ENCODE results near the gene NME9.

The NME9 gene

DNA sequence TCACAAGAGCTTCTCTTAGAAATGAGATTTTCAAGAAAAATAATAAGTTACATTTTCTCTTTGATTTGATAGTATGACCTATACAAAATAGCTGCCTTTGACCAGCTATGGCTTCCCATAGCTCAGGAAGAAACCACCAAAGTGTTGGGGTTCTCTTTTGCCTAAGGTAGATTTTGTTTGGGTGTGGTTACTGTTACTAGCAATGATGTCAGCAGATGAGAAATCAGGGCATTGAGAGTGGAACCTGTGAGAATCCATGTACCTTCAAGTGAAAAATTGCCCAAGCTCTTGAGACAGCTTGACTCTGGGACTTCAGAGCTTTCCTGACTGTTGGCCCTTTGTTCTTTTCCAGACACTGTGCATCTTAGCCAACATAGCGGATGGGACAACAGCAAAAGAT, 45.6 kb downstream of the NME9 start:
- Histone ChIP-seq H3K4me1 (ENCODE audit: control insufficient read depth, insufficient read depth, low read length) (no peaks in the 10 kb centered on the region), H3K4me3 (ENCODE audit: low read length) (no peak overlapping the region), H3K27me3 (ENCODE audit: control insufficient read depth, insufficient read depth, low read length) (no peaks in the 10 kb centered on the region), H3K9ac (ENCODE audit: low read length) (no peak overlapping the region), H3K27ac (ENCODE audit: low read depth, low read length) (no peak overlapping the region), H3K36me3 (ENCODE audit: control insufficient read depth, insufficient read depth, low read length) (peaks cover 8% of the 10 kb centered on the region)

DNA sequence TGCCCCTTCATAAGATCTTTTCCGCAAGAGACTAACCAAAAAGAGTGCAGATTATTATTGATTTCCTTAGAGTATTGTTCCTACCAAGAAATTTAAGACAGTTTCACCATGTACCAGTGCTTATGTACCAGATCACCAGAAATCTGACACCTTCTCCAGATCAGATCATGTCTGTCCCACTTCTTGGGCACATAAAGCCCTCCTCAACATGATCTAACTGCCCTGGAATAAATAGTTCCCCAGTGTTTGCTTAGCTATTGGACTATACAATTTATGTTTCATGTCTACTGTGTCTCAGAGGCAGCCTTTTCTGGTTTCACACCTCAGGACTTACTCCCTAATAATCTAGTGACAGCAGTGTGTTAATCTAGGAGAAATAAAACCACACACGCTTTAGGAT, 46.8 kb downstream of the NME9 start:
- peaks cover 8% of the 10 kb centered on the region for H3K36me3 ChIP-seq (ENCODE audit: control insufficient read depth, insufficient read depth, low read length)

DNA sequence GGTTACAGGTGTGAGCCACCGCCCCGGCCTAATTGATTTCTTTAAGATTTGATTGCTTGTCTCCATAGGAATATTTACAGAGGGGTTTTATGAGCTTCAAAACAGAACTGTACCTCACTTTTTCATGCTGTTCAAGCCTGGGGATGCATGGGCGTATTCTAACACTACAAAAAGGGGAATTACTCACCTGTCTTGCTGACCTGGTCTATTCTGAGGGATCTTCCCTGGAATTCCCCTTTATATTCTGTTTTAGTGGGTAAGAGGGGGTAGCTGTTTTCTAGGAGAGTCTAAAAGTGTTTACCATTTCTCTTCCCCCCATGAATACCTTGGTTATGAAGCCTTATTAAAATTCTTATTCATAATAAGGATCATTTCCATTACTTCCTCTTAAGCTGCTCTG, 48.1 kb downstream of the NME9 start:
- H3K4me3 ChIP-seq (ENCODE audit: low read length) = no peak overlapping the region
- no peaks in the 10 kb centered on the region for H3K27me3 ChIP-seq (ENCODE audit: control insufficient read depth, insufficient read depth, low read length)
- no peak overlapping the region for H3K9ac ChIP-seq (ENCODE audit: low read length)
- H3K4me1 ChIP-seq (ENCODE audit: control insufficient read depth, insufficient read depth, low read length) = no peaks in the 10 kb centered on the region
- H3K36me3 ChIP-seq (ENCODE audit: control insufficient read depth, insufficient read depth, low read length) = peaks cover 8% of the 10 kb centered on the region
- no peak overlapping the region for H3K27ac ChIP-seq (ENCODE audit: low read depth, low read length)

More for the DNA sequence above, 46.8 kb downstream of the NME9 start:
- Histone ChIP-seq H3K4me1 (ENCODE audit: control insufficient read depth, insufficient read depth, low read length) (no peaks in the 10 kb centered on the region), H3K9ac (ENCODE audit: low read length) (no peak overlapping the region), H3K4me3 (ENCODE audit: low read length) (no peak overlapping the region), H3K27me3 (ENCODE audit: control insufficient read depth, insufficient read depth, low read length) (no peaks in the 10 kb centered on the region), H3K27ac (ENCODE audit: low read depth, low read length) (no peak overlapping the region)

DNA sequence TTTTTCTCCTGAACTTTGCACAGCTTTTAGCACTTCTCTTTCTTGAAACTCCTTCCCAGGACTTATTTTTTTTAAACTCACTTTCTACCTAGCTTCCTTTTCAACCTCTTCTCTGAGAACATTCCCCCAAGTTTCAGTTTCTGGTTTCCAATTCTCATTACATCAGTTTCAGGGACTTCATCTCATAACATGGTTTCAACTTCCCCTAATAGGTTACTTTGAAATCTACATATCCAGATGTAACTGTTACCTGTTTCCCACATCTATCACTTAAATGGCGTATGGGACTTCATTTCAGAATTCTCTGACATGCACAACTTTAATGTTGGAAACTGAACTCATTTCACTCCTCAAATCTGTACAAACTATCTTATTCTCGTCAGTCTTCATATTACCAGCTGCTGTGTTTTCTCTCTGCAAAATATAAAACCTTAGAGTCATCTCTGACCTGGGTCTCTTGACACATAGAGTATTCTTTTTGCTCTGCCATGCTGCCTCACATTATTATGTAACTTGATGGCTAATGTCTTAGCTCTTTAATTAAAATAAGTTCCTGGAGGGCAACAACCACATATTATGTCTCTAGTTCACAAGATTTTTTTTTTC, 58.4 kb downstream of the NME9 start:
- peaks cover 16% of the 10 kb centered on the region for H3K36me3 ChIP-seq (ENCODE audit: control insufficient read depth, insufficient read depth, low read length)
- H3K4me3 ChIP-seq (ENCODE audit: low read length) = no peak overlapping the region
- no peaks in the 10 kb centered on the region for H3K4me1 ChIP-seq (ENCODE audit: control insufficient read depth, insufficient read depth, low read length)

DNA sequence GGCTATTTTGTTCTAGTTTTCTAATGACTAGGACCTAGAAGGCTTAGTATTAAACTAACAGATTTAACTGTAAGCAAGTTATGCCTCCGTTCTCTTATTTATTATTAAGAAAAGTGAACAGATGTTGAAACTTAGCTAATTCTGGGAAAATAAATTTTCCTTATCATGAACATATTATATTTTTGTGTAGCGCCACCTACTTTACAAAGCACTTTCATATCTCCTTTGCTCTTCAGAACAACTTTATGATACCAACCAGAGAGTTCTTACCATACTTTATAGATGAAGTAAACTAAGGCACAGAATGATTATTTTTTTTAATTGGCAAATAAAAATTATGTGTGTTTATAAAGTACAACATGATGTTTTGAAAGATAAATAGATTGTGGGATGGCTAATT, 59.4 kb downstream of the NME9 start:
- H3K9ac ChIP-seq (ENCODE audit: low read length) = no peak overlapping the region
- no peaks in the 10 kb centered on the region for H3K27me3 ChIP-seq (ENCODE audit: control insufficient read depth, insufficient read depth, low read length)
- H3K4me3 ChIP-seq (ENCODE audit: low read length) = no peak overlapping the region
- H3K4me1 ChIP-seq (ENCODE audit: control insufficient read depth, insufficient read depth, low read length) = no peaks in the 10 kb centered on the region
- H3K36me3 ChIP-seq (ENCODE audit: control insufficient read depth, insufficient read depth, low read length) = peaks cover 18% of the 10 kb centered on the region
- H3K27ac ChIP-seq (ENCODE audit: low read depth, low read length) = no peak overlapping the region

More for the DNA sequence above, 58.4 kb downstream of the NME9 start:
- no peak overlapping the region for H3K9ac ChIP-seq (ENCODE audit: low read length)
- no peaks in the 10 kb centered on the region for H3K27me3 ChIP-seq (ENCODE audit: control insufficient read depth, insufficient read depth, low read length)
- H3K27ac ChIP-seq (ENCODE audit: low read depth, low read length) = no peak overlapping the region

DNA sequence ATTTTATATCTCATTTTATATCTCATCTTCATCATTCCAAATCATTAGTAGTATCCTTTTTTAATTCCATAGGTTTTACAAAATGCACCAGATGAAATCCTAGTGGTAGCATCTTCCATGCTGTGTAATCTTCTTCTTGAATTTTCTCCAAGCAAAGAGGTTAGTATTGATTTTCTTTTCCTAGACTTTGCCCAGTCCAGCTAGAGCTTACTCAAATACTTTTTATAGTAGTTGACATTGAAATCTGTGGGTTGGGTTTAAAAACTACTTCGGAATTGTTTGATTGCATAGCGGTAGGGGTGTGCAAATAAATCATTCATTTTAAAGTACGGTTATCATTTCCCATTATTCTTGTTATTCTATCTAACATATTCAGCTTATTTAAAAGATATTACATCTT, 62.6 kb downstream of the NME9 start:
- H3K27ac ChIP-seq (ENCODE audit: low read depth, low read length) = no peak overlapping the region
- H3K4me3 ChIP-seq (ENCODE audit: low read length) = no peak overlapping the region
- no peaks in the 10 kb centered on the region for H3K4me1 ChIP-seq (ENCODE audit: control insufficient read depth, insufficient read depth, low read length)
- no peak overlapping the region for H3K9ac ChIP-seq (ENCODE audit: low read length)
- peaks cover 3% of the 10 kb centered on the region for H3K36me3 ChIP-seq (ENCODE audit: control insufficient read depth, insufficient read depth, low read length)
- no peaks in the 10 kb centered on the region for H3K27me3 ChIP-seq (ENCODE audit: control insufficient read depth, insufficient read depth, low read length)

DNA sequence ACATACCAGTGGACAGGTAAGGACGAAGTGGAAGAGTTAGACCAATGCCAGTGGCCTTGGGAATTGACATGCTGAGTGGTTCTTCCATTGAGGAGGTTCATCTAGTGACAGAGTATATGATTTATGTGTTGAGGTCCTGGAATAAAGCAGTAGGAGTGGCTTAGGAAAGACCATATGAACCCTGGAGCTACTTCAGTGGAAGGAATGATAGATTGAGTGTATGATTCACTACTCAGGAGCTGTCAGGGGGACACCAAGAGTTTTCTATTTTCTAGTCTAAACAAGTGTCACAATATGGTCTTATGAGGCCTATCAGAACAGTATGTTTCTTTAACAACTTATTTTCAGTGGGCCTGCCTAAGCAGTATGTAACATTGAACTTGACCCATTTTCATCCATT, 63.9 kb downstream of the NME9 start:
- Histone ChIP-seq H3K36me3 (ENCODE audit: control insufficient read depth, insufficient read depth, low read length) (peaks cover 3% of the 10 kb centered on the region), H3K27me3 (ENCODE audit: control insufficient read depth, insufficient read depth, low read length) (no peaks in the 10 kb centered on the region), H3K9ac (ENCODE audit: low read length) (no peak overlapping the region), H3K4me1 (ENCODE audit: control insufficient read depth, insufficient read depth, low read length) (no peaks in the 10 kb centered on the region), H3K27ac (ENCODE audit: low read depth, low read length) (no peak overlapping the region), H3K4me3 (ENCODE audit: low read length) (no peak overlapping the region)

DNA sequence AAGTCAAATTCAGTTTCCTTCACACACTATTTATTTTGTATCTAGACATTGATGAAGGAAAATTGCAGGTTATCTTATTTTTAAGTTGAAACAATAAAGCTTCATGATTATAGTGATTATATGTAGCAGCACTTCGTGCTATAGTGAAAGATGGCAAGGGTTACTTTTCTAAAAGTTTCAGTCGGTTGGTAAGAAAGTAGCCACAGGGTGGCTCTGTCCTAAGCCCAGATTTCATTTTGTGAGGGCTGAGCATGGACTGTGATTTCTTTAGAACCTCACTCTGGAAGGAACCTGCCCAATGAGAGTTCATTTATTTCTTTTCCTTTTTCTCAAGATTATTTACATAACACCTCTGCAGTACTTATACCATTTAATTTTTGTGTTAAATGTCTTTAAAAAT, 66.5 kb downstream of the NME9 start:
- Histone ChIP-seq H3K36me3 (ENCODE audit: control insufficient read depth, insufficient read depth, low read length) (peaks cover 3% of the 10 kb centered on the region), H3K4me1 (ENCODE audit: control insufficient read depth, insufficient read depth, low read length) (no peaks in the 10 kb centered on the region), H3K27me3 (ENCODE audit: control insufficient read depth, insufficient read depth, low read length) (no peaks in the 10 kb centered on the region), H3K9ac (ENCODE audit: low read length) (no peak overlapping the region), H3K27ac (ENCODE audit: low read depth, low read length) (no peak overlapping the region), H3K4me3 (ENCODE audit: low read length) (no peak overlapping the region)

DNA sequence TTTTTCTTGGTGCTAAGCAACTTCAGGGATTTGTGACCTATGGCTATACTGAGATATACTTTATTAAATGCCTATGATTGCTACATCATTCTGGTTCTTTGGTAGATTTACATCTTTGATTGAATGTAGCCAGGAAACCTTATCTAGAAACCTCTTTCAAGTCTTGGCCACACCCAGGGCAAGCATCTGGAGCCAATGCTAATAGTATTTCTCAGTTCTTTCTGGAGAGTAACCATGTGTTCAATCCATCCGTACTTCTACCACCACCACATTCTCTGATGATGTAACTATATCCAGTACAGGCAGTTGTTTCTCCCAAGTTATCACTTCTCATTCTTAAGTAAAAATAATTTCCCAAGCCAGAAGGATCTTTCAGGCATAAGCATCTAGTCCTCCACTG, 69.0 kb downstream of the NME9 start:
- no peak overlapping the region for H3K4me3 ChIP-seq (ENCODE audit: low read length)
- H3K9ac ChIP-seq (ENCODE audit: low read length) = no peak overlapping the region
- H3K27me3 ChIP-seq (ENCODE audit: control insufficient read depth, insufficient read depth, low read length) = no peaks in the 10 kb centered on the region
- H3K27ac ChIP-seq (ENCODE audit: low read depth, low read length) = no peak overlapping the region
- no peaks in the 10 kb centered on the region for H3K4me1 ChIP-seq (ENCODE audit: control insufficient read depth, insufficient read depth, low read length)
- H3K36me3 ChIP-seq (ENCODE audit: control insufficient read depth, insufficient read depth, low read length) = peaks cover 3% of the 10 kb centered on the region

DNA sequence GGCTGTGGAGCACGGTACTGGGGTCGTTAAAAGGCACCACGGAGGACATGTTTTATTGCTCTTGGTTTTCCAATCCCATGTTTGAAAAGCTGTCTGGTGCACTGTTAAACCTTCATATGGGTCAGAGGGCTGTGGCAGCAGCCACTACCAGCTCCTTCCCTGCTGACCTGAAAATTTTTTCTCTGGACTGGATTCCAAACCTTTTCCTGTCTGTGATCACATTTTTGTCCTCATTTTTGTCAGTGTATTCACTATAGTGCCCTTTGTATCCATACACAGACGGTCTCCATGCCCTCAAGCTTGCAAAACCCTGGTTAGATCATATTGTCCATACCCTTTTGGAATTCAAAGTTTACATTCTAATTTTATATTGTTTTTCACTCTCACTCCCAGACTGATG, 70.5 kb downstream of the NME9 start:
- Histone ChIP-seq H3K4me3 (ENCODE audit: low read length) (no peak overlapping the region), H3K4me1 (ENCODE audit: control insufficient read depth, insufficient read depth, low read length) (no peaks in the 10 kb centered on the region), H3K36me3 (ENCODE audit: control insufficient read depth, insufficient read depth, low read length) (no peaks in the 10 kb centered on the region), H3K27ac (ENCODE audit: low read depth, low read length) (no peak overlapping the region), H3K27me3 (ENCODE audit: control insufficient read depth, insufficient read depth, low read length) (no peaks in the 10 kb centered on the region), H3K9ac (ENCODE audit: low read length) (no peak overlapping the region)

DNA sequence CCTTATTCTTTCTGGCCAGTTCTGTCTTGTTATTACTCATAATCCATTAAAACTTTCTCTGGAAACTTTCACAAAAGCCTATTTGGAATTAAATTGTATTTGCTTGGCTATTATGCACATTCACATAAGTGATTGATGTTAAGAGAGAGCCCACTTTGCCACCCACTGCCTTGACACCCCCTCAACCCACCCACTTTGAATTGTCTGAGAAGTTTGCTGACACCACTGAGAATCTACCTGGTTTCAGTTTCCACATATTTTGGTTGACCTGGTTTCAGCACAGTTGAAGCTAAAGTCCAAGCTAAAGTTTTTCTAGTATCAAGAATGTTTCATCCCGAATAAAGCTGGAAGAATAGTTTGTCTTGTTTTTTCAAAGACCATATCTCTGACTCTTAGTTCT, 71.7 kb downstream of the NME9 start:
- H3K9ac ChIP-seq (ENCODE audit: low read length) = no peak overlapping the region
- H3K27me3 ChIP-seq (ENCODE audit: control insufficient read depth, insufficient read depth, low read length) = no peaks in the 10 kb centered on the region
- no peaks in the 10 kb centered on the region for H3K36me3 ChIP-seq (ENCODE audit: control insufficient read depth, insufficient read depth, low read length)
- H3K4me1 ChIP-seq (ENCODE audit: control insufficient read depth, insufficient read depth, low read length) = no peaks in the 10 kb centered on the region
- H3K27ac ChIP-seq (ENCODE audit: low read depth, low read length) = no peak overlapping the region
- no peak overlapping the region for H3K4me3 ChIP-seq (ENCODE audit: low read length)

DNA sequence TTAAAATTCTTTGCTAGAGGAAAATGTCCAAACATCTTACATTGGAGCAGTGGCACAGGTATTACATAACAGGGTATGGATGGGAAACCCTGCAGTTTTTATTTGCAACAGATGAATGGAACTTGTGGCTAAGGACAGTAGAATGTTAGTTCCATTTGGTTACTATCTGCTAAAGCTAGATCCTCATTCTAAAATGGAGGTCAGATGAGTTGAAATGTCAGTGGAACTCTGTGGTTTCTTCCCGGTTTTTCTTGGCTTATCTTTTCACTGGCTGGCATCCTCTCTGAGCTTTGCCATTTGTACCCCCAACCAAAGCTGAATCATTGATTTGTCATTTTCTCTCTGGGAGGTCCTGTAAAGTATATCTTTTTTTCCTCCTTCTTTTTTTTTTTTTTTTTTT, 73.6 kb downstream of the NME9 start:
- Histone ChIP-seq H3K4me1 (ENCODE audit: control insufficient read depth, insufficient read depth, low read length) (no peaks in the 10 kb centered on the region), H3K27me3 (ENCODE audit: control insufficient read depth, insufficient read depth, low read length) (no peaks in the 10 kb centered on the region), H3K27ac (ENCODE audit: low read depth, low read length) (no peak overlapping the region)

DNA sequence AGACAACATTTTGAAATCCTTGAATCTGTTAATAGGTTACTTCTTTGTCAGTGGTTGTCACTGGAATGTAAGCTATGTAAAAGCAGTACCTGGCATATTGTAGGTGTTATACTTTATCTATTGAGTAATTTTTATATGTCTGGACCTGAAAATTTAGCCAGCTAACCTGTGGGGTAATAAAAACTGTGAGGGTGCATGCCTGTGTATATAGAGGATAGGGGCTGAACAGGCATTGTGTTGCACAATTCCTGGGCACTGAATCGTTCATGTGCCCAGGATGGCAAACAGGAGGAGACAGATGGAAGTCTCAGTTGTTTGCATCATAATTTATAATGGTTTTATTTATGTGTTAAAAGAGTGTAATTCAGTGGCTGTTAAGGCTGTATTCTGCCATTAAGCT, 75.4 kb downstream of the NME9 start:
- Histone ChIP-seq H3K36me3 (ENCODE audit: control insufficient read depth, insufficient read depth, low read length) (no peaks in the 10 kb centered on the region), H3K9ac (ENCODE audit: low read length) (no peak overlapping the region), H3K27ac (ENCODE audit: low read depth, low read length) (no peak overlapping the region), H3K4me1 (ENCODE audit: control insufficient read depth, insufficient read depth, low read length) (no peaks in the 10 kb centered on the region), H3K27me3 (ENCODE audit: control insufficient read depth, insufficient read depth, low read length) (no peaks in the 10 kb centered on the region), H3K4me3 (ENCODE audit: low read length) (no peak overlapping the region)

More for the DNA sequence above, 73.6 kb downstream of the NME9 start:
- H3K36me3 ChIP-seq (ENCODE audit: control insufficient read depth, insufficient read depth, low read length) = no peaks in the 10 kb centered on the region
- H3K4me3 ChIP-seq (ENCODE audit: low read length) = no peak overlapping the region
- H3K9ac ChIP-seq (ENCODE audit: low read length) = no peak overlapping the region

Data from rectal smooth muscle tissue (tissue), 1 donor.